Epithelial cell of esophagus (primary cell): ENCODE data around the gene SHISA6.

ENCODE experiments used
- DNase-seq: peaks from one replicate; pipeline ENCODE4 v3.0.0; 2010; ENCODE audit warnings: low read depth
- H3K4me3 ChIP-seq: 2 replicates; pipeline ENCODE4 v1.5.1; 2011; ENCODE audit warnings: mild to moderate bottlenecking, low read length, control low read depth
- CTCF ChIP-seq: IDR thresholded peaks from 2 replicates; pipeline ENCODE4 v1.5.1; 2011; ENCODE audit warnings: low read depth, mild to moderate bottlenecking, low read length, control low read depth, inconsistent platforms; ENCODE audit not compliant: insufficient read depth; ENCODE audit errors: missing control alignments

The SHISA6 gene

DNA sequence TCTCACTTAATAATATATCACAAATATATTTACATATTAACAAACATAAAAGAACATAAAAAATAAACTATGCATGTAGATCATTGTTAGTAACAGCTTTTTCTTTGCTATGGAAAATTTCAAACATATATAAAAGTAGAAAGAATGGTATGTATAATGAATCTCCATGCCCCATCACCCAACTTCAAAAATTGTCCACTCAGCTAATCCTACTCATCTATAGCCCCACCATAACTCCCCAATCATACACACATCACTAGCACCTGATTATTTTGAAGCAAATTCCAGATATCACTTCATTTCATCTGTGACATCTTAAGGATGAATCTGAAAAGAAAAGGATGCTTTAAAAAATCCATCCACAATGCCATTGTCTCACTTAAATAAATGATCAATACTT is 46.8 kb downstream of the SHISA6 start:
- no peak for TF ChIP-seq CTCF
- DNase-seq: no peak
- no peak overlapping the region for H3K4me3 ChIP-seq

DNA sequence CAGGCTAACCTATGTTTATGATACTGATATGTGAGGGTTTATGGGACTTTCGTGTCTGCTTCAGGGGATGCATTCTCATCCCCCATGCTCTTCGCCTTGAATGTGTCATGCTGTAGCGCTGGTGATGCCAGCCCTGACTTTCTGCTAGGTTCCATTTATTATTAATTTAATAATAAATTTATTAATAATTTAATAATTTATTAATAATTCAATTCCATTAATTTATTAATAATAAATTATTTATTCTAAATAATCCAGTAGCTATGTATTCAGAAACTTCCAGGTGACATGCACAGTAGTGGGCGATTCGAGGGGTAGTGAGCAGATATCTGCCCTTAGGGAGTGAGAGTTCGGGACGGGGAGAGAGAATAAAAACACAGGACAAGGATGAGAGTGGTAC is 49.8 kb downstream of the SHISA6 start:
- TF ChIP-seq CTCF: no peak
- H3K4me3 ChIP-seq: no peak overlapping the region
- no peak for DNase-seq

- no peak for DNase-seq
- H3K4me3 ChIP-seq: no peak overlapping the region
- no peak for TF ChIP-seq CTCF
These were observed 51.5 kb downstream of the SHISA6 start for GRCh38 chr17:11292491-11292890.

DNA sequence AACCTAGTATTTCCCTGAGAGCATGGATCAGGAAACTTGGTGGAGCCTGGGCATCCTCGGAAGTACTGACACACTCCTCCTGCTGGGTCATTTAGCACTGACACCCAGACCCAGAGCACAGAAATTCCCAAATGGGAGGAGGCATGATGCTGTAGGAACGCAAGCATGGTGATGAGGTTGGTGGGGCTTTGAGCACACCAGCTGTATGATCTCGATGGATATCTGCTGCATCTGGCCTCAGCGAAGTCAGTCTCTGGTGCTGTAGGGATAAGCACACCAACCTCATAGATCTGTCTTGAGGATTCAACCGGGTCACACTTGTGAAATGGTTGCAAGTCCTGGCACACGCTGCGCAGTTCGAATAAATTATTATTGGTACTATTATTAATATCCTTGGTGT is 52.5 kb downstream of the SHISA6 start:
- no peak for DNase-seq
- TF ChIP-seq CTCF: no peak
- H3K4me3 ChIP-seq: no peak overlapping the region

GRCh38 chr17:11294826-11295225 is 53.8 kb downstream of the SHISA6 start:
- DNase-seq: no peak
- TF ChIP-seq CTCF: no peak

DNA sequence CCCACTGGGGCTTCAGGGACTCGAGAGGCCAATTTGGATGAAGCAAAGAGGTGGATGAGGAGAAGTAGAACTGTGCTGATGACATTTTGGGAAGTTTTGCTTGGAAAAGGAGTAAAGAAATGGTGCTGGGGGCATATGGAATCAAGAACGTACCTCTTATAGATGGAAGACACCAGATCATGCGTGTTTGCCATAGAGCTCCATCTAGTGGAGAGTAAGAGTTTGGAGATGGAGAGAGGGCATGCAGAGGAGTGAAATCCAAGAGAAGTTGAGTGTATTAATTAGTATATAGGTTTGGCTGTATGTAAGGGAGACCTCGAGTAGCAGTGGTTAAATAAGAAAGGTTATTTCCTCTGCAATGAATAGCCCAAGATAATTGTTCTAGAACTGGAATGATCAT is 56.0 kb downstream of the SHISA6 start:
- no peak for DNase-seq
- no peak for TF ChIP-seq CTCF
- H3K4me3 ChIP-seq: no peak overlapping the region

More at GRCh38 chr17:11294826-11295225, 53.8 kb downstream of the SHISA6 start:
- no peak overlapping the region for H3K4me3 ChIP-seq

- TF ChIP-seq CTCF: no peak
- no peak for DNase-seq
These were observed 57.4 kb downstream of the SHISA6 start for GRCh38 chr17:11298401-11298800.

More at GRCh38 chr17:11298401-11298800, 57.4 kb downstream of the SHISA6 start:
- no peak overlapping the region for H3K4me3 ChIP-seq
